Spleen (tissue), 3 donors: ENCODE measurements around the gene ME2.

Experiments used
- POLR2A ChIP-seq, 3 donors: fragments of 450-650 bp; IDR thresholded peaks; one replicate each; pipeline ENCODE4 v1.5.1; 2017; ENCODE audit warnings: antibody characterized with exemption in 3 of 3, mild to moderate bottlenecking in 1 of 3
- POLR2AphosphoS5 ChIP-seq, 3 donors: sonication (generic); formaldehyde crosslinking; IDR thresholded peaks; one replicate each; pipeline ENCODE4 v1.5.1; 2017; ENCODE audit warnings: antibody characterized with exemption in 3 of 3

DNA sequence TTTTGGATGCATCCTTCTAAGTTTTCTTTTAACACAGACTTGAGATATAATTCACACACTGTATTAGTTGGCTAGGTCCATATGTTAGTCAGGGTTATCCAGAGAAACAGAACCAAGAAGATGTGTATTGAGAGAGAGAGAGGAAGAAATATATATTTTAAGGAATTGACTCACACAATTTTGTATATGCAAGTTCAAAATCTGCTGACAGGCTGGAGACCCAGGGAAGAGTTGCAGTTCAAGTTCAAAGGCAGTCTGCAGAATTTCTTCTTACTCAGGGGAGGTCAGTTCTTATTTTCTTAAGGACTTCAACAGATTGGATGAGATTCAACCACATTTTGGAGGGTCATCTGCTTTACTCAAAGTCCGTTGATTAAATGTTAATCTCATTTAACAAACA is 36.1 kb upstream of the ME2 start:
- TF ChIP-seq POLR2AphosphoS5 (IDR thresholded peaks at IDR 0.05), result no peak
- TF ChIP-seq POLR2A (IDR thresholded peaks at IDR 0.05), result no peak
